ENCODE measurements around the gene MEF2C. TPM values are rescaled to one million over a fixed set of nuclear protein-coding genes. Genes with fewer than 3 reads are reported as not detected.

The MEF2C gene
- total RNA-seq, 1 experiment from 2014 or later = 13.0 TPM

DNA sequence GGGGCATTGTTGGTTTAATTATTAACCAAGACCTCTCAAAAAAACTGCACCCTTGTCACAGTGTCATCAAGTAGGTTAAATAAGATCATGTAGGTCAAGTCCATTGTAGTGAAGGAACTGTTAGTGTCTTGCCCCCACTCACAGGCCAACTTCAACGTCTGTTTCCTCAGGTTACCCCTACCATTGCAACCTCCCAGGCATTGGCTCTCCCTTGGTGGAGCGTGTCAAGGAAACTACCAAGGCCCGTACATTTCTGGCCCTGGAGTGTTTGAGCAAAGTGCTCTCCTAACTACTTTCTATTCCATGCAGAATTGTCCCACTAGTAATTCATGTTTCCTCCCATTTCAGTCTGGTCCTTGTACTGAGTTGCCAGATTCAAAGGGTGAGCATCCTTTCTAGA, 167.5 kb downstream of the MEF2C start:
- no peaks in the 10 kb centered on the region for H3K79me2 ChIP-seq (ENCODE audit: insufficient read depth, low read length)
- no peak overlapping the region for H3K4me3 ChIP-seq (replicated peaks in 1 of 2; ENCODE audit: low read depth in 1 of 2, low read length in 2 of 2)
- H3K4me2 ChIP-seq (ENCODE audit: low read length) = no peak overlapping the region
- intact Hi-C loops (cut with micrococcal nuclease) = no loop called here
- BruUV-seq (replicated peaks) = no TSS peak
- POLR2A ChIA-PET = no interaction called here
- no peak overlapping the region for H3K9ac ChIP-seq (ENCODE audit: low read length)
- no peak overlapping the region for H2AFZ ChIP-seq (ENCODE audit: low read depth, low read length, poor library complexity, severe bottlenecking)
- no peaks in the 10 kb centered on the region for H3K27me3 ChIP-seq (ENCODE audit: insufficient read depth, low read length)
- DNase-seq (ENCODE audit: low read depth, low spot score) (no peak), ATAC-seq (no peak)
- H3K9me2 ChIP-seq (ENCODE audit: insufficient read depth) = no peaks in the 10 kb centered on the region
- no peak for TF ChIP-seq ZFX (IDR thresholded peaks at IDR 0.05)
- no peak for TF ChIP-seq ELF1 (IDR thresholded peaks at IDR 0.05; ENCODE audit: borderline replicate concordance, low read depth)
- no peak for TF ChIP-seq SP1 (IDR thresholded peaks at IDR 0.05; ENCODE audit: low read depth)
- TF ChIP-seq SIN3A (IDR thresholded peaks at IDR 0.05; ENCODE audit: low read depth) = no peak
- no peak for TF ChIP-seq SRF (IDR thresholded peaks at IDR 0.05; ENCODE audit: low read depth)
- H3K9me3 ChIP-seq (ENCODE audit: control insufficient read depth in 1 of 2, insufficient read depth in 1 of 2, low read depth in 1 of 2, low read length in 2 of 2) = no peaks in the 10 kb centered on the region
- H3K36me3 ChIP-seq (ENCODE audit: control insufficient read depth in 1 of 2, insufficient read depth in 2 of 2, low read length in 2 of 2) = no peaks in the 10 kb centered on the region
- RAD21 ChIA-PET (ENCODE audit: low non-redundant PET in 1 of 2, low total read pairs in 2 of 2, uncharacterized antibody in 2 of 2, unreplicated experiment in 2 of 2) = no interaction called here
- H3K27ac ChIP-seq (ENCODE audit: low read depth, low read length) = no peak overlapping the region
- H3K4me1 ChIP-seq (ENCODE audit: control insufficient read depth in 1 of 2, insufficient read depth in 2 of 2, low read length in 2 of 2) = no peaks in the 10 kb centered on the region
- no peaks in the 10 kb centered on the region for H4K20me1 ChIP-seq (ENCODE audit: insufficient read depth)
- CTCF ChIA-PET = no interaction called here

GRCh38 chr5:88713818-88714217, 169.2 kb downstream of the MEF2C start:
- BruUV-seq (replicated peaks) = no TSS peak
- POLR2A ChIA-PET = no interaction called here
- TF ChIP-seq POLR2AphosphoS5 (IDR thresholded peaks at IDR 0.05; ENCODE audit: low read depth, low read length) (no peak), ELF1 (IDR thresholded peaks at IDR 0.05; ENCODE audit: borderline replicate concordance, low read depth) (no peak), ZNF274 (IDR thresholded peaks at IDR 0.05; ENCODE audit: low read depth, low read length) (no peak), SP1 (IDR thresholded peaks at IDR 0.05; ENCODE audit: low read depth) (no peak), ZFX (IDR thresholded peaks at IDR 0.05) (no peak), TCF7L2 (IDR thresholded peaks at IDR 0.05; ENCODE audit: borderline replicate concordance, extremely low read depth, insufficient read depth, insufficient read length) (no peak), EZH2phosphoT487 (IDR thresholded peaks at IDR 0.05; ENCODE audit: borderline replicate concordance) (no peak), JUND (IDR thresholded peaks at IDR 0.05) (no peak), EGR1 (IDR thresholded peaks at IDR 0.05; ENCODE audit: low read depth) (no peak), SIN3A (IDR thresholded peaks at IDR 0.05; ENCODE audit: low read depth) (no peak), EZH2 (IDR thresholded peaks at IDR 0.05) (no peak)
- TF ChIP-seq, protein P1, sequence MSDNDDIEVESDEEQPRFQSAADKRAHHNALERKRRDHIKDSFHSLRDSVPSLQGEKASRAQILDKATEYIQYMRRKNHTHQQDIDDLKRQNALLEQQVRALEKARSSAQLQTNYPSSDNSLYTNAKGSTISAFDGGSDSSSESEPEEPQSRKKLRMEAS (IDR thresholded peaks at IDR 0.05) = no peak

More at GRCh38 chr5:88713818-88714217, 169.2 kb downstream of the MEF2C start:
- Histone ChIP-seq H2AFZ (ENCODE audit: low read depth, low read length, poor library complexity, severe bottlenecking) (no peak overlapping the region), H3K79me2 (ENCODE audit: insufficient read depth, low read length) (no peaks in the 10 kb centered on the region), H3K4me1 (ENCODE audit: control insufficient read depth in 1 of 2, insufficient read depth in 2 of 2, low read length in 2 of 2) (no peaks in the 10 kb centered on the region), H3K27me3 (ENCODE audit: insufficient read depth, low read length) (no peaks in the 10 kb centered on the region), H3K4me2 (ENCODE audit: low read length) (no peak overlapping the region), H3K4me3 (replicated peaks in 1 of 2; ENCODE audit: low read depth in 1 of 2, low read length in 2 of 2) (no peak overlapping the region), H3K9ac (ENCODE audit: low read length) (no peak overlapping the region), H3K9me2 (ENCODE audit: insufficient read depth) (no peaks in the 10 kb centered on the region), H3K27ac (ENCODE audit: low read depth, low read length) (no peak overlapping the region), H4K20me1 (ENCODE audit: insufficient read depth) (no peaks in the 10 kb centered on the region), H3K9me3 (ENCODE audit: control insufficient read depth in 1 of 2, insufficient read depth in 1 of 2, low read depth in 1 of 2, low read length in 2 of 2) (no peaks in the 10 kb centered on the region), H3K36me3 (ENCODE audit: control insufficient read depth in 1 of 2, insufficient read depth in 2 of 2, low read length in 2 of 2) (no peaks in the 10 kb centered on the region)
- ATAC-seq (no peak), DNase-seq (ENCODE audit: low read depth, low spot score) (no peak)
- intact Hi-C loops (cut with micrococcal nuclease) = no loop called here
- CTCF ChIA-PET = interaction anchor here (1.0 to 1.9 kb wide), 3 partner anchors 11 to 932 kb away, joined by 3 to 6 read pairs (median 6); no protein-coding TSS in a partner anchor
- RAD21 ChIA-PET (ENCODE audit: low non-redundant PET in 1 of 2, low total read pairs in 2 of 2, uncharacterized antibody in 2 of 2, unreplicated experiment in 2 of 2) = no interaction called here
